PC-3 (cell line): ENCODE data around the gene SRGN.

Experiments used
- EZH2 ChIP-seq: fragments of 300-600 bp; sonication (generic); IDR thresholded peaks from one replicate; pipeline ENCODE4 v1.6.1; 2017; ENCODE audit warnings: antibody characterized with exemption, mild to moderate bottlenecking, low read length; ENCODE audit not compliant: unreplicated experiment
- EZH2phosphoT487 ChIP-seq: fragments of 300-600 bp; sonication (generic); IDR thresholded peaks from 2 replicates; pipeline ENCODE4 v1.6.1; 2018; ENCODE audit warnings: mild to moderate bottlenecking, antibody characterized with exemption, low read length, borderline replicate concordance
- TF ChIP-seq, protein P1 (sequence below): fragments of 300-600 bp; sonication (generic); conservative IDR thresholded peaks from 2 replicates; pipeline ENCODE4 v1.5.1; 2017; ENCODE audit warnings: antibody characterized with exemption, low read depth, mild to moderate bottlenecking, low read length

DNA sequence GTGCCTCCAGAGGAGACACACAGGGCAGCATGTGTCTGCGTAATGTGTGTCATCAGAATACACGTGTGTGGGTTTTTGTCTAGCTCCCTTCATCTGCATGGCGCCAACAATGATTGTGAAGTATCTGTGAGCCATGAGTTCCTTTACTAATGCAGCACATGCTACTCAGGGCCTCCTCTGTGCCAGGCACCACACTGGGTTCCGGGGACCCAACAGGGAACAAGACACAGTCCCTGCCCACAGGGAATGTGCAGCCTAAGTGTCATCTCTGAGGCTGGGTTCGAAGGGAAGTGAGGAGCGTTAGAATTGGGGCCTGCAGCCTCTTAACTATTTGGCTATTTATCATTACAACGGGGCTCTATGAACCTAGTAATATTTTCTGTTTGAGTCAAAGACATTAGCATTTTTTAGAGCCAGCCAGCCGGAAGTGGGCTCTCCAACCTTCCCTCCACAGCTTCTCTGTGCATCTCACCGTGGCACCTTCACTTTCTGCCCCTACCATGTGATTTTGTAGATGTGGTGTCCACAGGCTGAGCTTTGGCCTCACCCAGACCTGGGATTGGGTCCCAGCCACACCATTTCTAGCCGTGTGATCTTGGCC is 43.9 kb upstream of the SRGN start:
- TF ChIP-seq, protein P1, sequence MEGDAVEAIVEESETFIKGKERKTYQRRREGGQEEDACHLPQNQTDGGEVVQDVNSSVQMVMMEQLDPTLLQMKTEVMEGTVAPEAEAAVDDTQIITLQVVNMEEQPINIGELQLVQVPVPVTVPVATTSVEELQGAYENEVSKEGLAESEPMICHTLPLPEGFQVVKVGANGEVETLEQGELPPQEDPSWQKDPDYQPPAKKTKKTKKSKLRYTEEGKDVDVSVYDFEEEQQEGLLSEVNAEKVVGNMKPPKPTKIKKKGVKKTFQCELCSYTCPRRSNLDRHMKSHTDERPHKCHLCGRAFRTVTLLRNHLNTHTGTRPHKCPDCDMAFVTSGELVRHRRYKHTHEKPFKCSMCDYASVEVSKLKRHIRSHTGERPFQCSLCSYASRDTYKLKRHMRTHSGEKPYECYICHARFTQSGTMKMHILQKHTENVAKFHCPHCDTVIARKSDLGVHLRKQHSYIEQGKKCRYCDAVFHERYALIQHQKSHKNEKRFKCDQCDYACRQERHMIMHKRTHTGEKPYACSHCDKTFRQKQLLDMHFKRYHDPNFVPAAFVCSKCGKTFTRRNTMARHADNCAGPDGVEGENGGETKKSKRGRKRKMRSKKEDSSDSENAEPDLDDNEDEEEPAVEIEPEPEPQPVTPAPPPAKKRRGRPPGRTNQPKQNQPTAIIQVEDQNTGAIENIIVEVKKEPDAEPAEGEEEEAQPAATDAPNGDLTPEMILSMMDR = no peak
- no peak for TF ChIP-seq EZH2phosphoT487
- no peak for TF ChIP-seq EZH2
